Sigmoid colon (tissue), 7 donors: ENCODE measurements around the gene PIP5K1C. TPM values are rescaled to one million over a fixed set of nuclear protein-coding genes. Genes with fewer than 3 reads are reported as not detected.
A peak's percentile ranks its signal among the peaks of the same experiment; 100 is the strongest.

Experiments
- DNase-seq: peaks from one replicate; pipeline ENCODE4 v3.0.0-alpha.2; 2019
- H3K27ac ChIP-seq, 4 donors: fragments of 200-600 bp; sonication (generic); one replicate each; pipeline ENCODE4 v1.5.1; 2016 to 2019; ENCODE audit warnings: mild to moderate bottlenecking in 1 of 4
- H3K27me3 ChIP-seq, 3 donors: fragments of 200-600 bp; sonication (generic); one replicate each; pipeline ENCODE4 v1.5.1; 2019; ENCODE audit warnings: mild to moderate bottlenecking in 1 of 3
- H3K36me3 ChIP-seq, 4 donors: fragments of 200-600 bp; sonication (generic); one replicate each; pipeline ENCODE4 v1.5.1; 2016 to 2019
- H3K4me1 ChIP-seq, 4 donors: fragments of 200-600 bp; sonication (generic); one replicate each; pipeline ENCODE4 v1.5.1; 2017 to 2019
- H3K4me3 ChIP-seq, 4 donors: fragments of 200-600 bp; sonication (generic); one replicate each; pipeline ENCODE4 v1.5.1; 2017 to 2019; ENCODE audit warnings: mild to moderate bottlenecking in 2 of 4, moderate library complexity in 1 of 4
- H3K9me3 ChIP-seq, 4 donors: fragments of 200-600 bp in 3 of 4; sonication (generic) in 3 of 4; one replicate each; pipeline versions ENCODE4 v1.5.1 to v1.6.1; 2013 to 2019
- CTCF ChIP-seq, 4 experiments: fragments of 450-650 bp in 3 of 4; fragments of 200-600 bp in 1 of 4; IDR thresholded peaks; one replicate each; pipeline ENCODE4 v1.5.1; 2016 to 2019; ENCODE audit warnings: antibody characterized with exemption in 4 of 4, mild to moderate bottlenecking in 3 of 4, moderate library complexity in 2 of 4
- EP300 ChIP-seq, 4 donors: sonication (generic); formaldehyde crosslinking; IDR thresholded peaks; one replicate each; pipeline ENCODE4 v1.6.1; 2017; ENCODE audit warnings: antibody characterized with exemption in 4 of 4
- POLR2A ChIP-seq, 2 donors: fragments of 450-650 bp; IDR thresholded peaks; one replicate each; pipeline ENCODE4 v1.6.1; 2016; ENCODE audit warnings: antibody characterized with exemption in 2 of 2, mild to moderate bottlenecking in 2 of 2, moderate library complexity in 2 of 2
- POLR2AphosphoS5 ChIP-seq, 4 donors: sonication (generic); formaldehyde crosslinking; IDR thresholded peaks; one replicate each; pipeline ENCODE4 v1.6.1; 2017; ENCODE audit warnings: antibody characterized with exemption in 4 of 4
- WGBS, 2 donors: extraction: QIAGEN DNeasy Blood & Tissue Kit; methylation state at CpG; one replicate each; pipeline ENCODE4 v1.1.7; 2013; 5-methylcytosine and 5-hydroxymethylcytosine counted together
- intact Hi-C: fragments of 100-400 bp; cut with DNase I; formaldehyde crosslinking; loops from one replicate; pipeline ENCODE4 v1.15.1; 2023
- polyA plus RNA-seq, 3 donors: library from polyadenylated mRNA; stranded (reverse); fragments of 200-250 nt; gene quantifications; one replicate each; pipeline ENCODE4 v1.2.3, GENCODE V29; 2013
- total RNA-seq, 4 donors: library from RNA; depleted of rRNA; stranded (reverse); fragments of >200 nt; gene quantifications; one replicate each; pipeline ENCODE4 v1.1.0, GENCODE V29; 2016
- donor health status: healthy with polysubstance abuse.
- donor health status: Bipolar disorder and iron deficiency.
- donor health status: healthy.

The PIP5K1C gene
- total and polyA plus RNA-seq, 7 donors = 7.8 to 68.7 (median 27.8) TPM

- H3K27ac ChIP-seq = peak overlapping the region in 2 of 4 donors; percentile 85 to 97
- H3K36me3 ChIP-seq = peaks cover 0 to 15% (median 12%) of the 10 kb centered on the region in 4 donors
- WGBS, 2 donors = 96 to 97% methylated on average over 12 of the region's 12 CpGs
- H3K4me3 ChIP-seq = no peak overlapping the region
- H3K9me3 ChIP-seq = peaks cover 0 to 2% (median 0%) of the 10 kb centered on the region in 4 donors
- no peak for DNase-seq
- no peaks in the 10 kb centered on the region for H3K27me3 ChIP-seq
- TF ChIP-seq EP300 (IDR thresholded peaks at IDR 0.05) = no peak
- TF ChIP-seq POLR2AphosphoS5 (IDR thresholded peaks at IDR 0.05) = no peak
- TF ChIP-seq POLR2A (IDR thresholded peaks at IDR 0.05) = no peak
- no peak for TF ChIP-seq CTCF (IDR thresholded peaks at IDR 0.05)
- intact Hi-C loops = no loop called here
- peaks cover 2 to 44% (median 35%) of the 10 kb centered on the region in 4 donors for H3K4me1 ChIP-seq
These were observed 19.3 kb downstream of the PIP5K1C start for GRCh38 chr19:3680939-3681338.

GRCh38 chr19:3679581-3679980 lies 20.7 kb downstream of the PIP5K1C start:
- peaks cover 2 to 51% (median 45%) of the 10 kb centered on the region in 4 donors for H3K4me1 ChIP-seq
- no peak overlapping the region for H3K4me3 ChIP-seq
- H3K27ac ChIP-seq = peak overlapping the region in 2 of 4 donors; percentile 23 to 26
- no peak for DNase-seq
- TF ChIP-seq EP300 (IDR thresholded peaks at IDR 0.05) (no peak), CTCF (IDR thresholded peaks at IDR 0.05) (no peak), POLR2A (IDR thresholded peaks at IDR 0.05) (no peak), POLR2AphosphoS5 (IDR thresholded peaks at IDR 0.05) (no peak)
- H3K9me3 ChIP-seq = peaks cover 0 to 2% (median 0%) of the 10 kb centered on the region in 4 donors
- peaks cover 0 to 13% (median 11%) of the 10 kb centered on the region in 4 donors for H3K36me3 ChIP-seq
- no peaks in the 10 kb centered on the region for H3K27me3 ChIP-seq
- intact Hi-C loops = no loop called here
- WGBS, 2 donors = 95 to 96% methylated on average over 13 of the region's 13 CpGs

GRCh38 chr19:3679138-3679537 lies 21.1 kb downstream of the PIP5K1C start:
- TF ChIP-seq POLR2A (IDR thresholded peaks at IDR 0.05) (no peak), CTCF (IDR thresholded peaks at IDR 0.05) (no peak), POLR2AphosphoS5 (IDR thresholded peaks at IDR 0.05) (no peak), EP300 (IDR thresholded peaks at IDR 0.05) (no peak)
- Histone ChIP-seq H3K9me3 (no peaks in the 10 kb centered on the region), H3K4me3 (no peak overlapping the region), H3K27me3 (no peaks in the 10 kb centered on the region), H3K27ac (peak overlapping the region in 2 of 4 donors; percentile 23 to 26), H3K4me1 (peaks cover 2 to 48% (median 44%) of the 10 kb centered on the region in 4 donors), H3K36me3 (peaks cover 0 to 8% (median 6%) of the 10 kb centered on the region in 4 donors)
- 90 to 92% methylated on average over 12 of the region's 12 CpGs for WGBS, 2 donors
- intact Hi-C loops = no loop called here
- DNase-seq = no peak

GRCh38 chr19:3678188-3678587 lies 22.1 kb downstream of the PIP5K1C start:
- WGBS, 2 donors = 96 to 98% methylated on average over 3 of the region's 3 CpGs
- Histone ChIP-seq H3K27ac (no peak overlapping the region), H3K36me3 (peaks cover 0 to 13% (median 6%) of the 10 kb centered on the region in 4 donors), H3K27me3 (no peaks in the 10 kb centered on the region), H3K9me3 (no peaks in the 10 kb centered on the region), H3K4me3 (no peak overlapping the region), H3K4me1 (peaks cover 2 to 42% (median 40%) of the 10 kb centered on the region in 4 donors)
- DNase-seq = no peak
- TF ChIP-seq EP300 (IDR thresholded peaks at IDR 0.05) = no peak
- TF ChIP-seq CTCF (IDR thresholded peaks at IDR 0.05) = no peak
- no peak for TF ChIP-seq POLR2A (IDR thresholded peaks at IDR 0.05)
- TF ChIP-seq POLR2AphosphoS5 (IDR thresholded peaks at IDR 0.05) = no peak
- intact Hi-C loops = no loop called here
